Body of pancreas (tissue), 4 donors: ENCODE data around the gene NDUFV1.

Source experiments
- CTCF ChIP-seq, 7 experiments: fragments of 450-650 bp in 4 of 7; fragments of 200-600 bp in 3 of 7; sonication (generic) in 3 of 7; IDR thresholded peaks; one replicate each; pipeline ENCODE4 v1.5.1; 2016 to 2019; ENCODE audit warnings: antibody characterized with exemption in 7 of 7
- POLR2A ChIP-seq, 3 donors: fragments of 450-650 bp; IDR thresholded peaks; one replicate each; pipeline ENCODE4 v1.6.1; 2016; ENCODE audit warnings: antibody characterized with exemption in 3 of 3, mild to moderate bottlenecking in 2 of 3

GRCh38 chr11:67599149-67599548 lies 7.6 kb upstream of the NDUFV1 start:
- TF ChIP-seq POLR2A (IDR thresholded peaks at IDR 0.05) (no peak), CTCF (IDR thresholded peaks at IDR 0.05) (no peak)
